Kidney capillary endothelial cell (primary cell): ENCODE measurements around the gene MTG2.

Experiments
- DNase-seq: peaks from one replicate; pipeline ENCODE4 v3.0.0-alpha.2; 2018; ENCODE audit warnings: low spot score

MTG2 gene

GRCh38 chr20:62183426-62184142 is 756 bp downstream of the MTG2 start:
- DNase-seq: no peak

GRCh38 chr20:62186096-62186426 is 3.2 kb downstream of the MTG2 start:
- DNase-seq: no peak

DNA sequence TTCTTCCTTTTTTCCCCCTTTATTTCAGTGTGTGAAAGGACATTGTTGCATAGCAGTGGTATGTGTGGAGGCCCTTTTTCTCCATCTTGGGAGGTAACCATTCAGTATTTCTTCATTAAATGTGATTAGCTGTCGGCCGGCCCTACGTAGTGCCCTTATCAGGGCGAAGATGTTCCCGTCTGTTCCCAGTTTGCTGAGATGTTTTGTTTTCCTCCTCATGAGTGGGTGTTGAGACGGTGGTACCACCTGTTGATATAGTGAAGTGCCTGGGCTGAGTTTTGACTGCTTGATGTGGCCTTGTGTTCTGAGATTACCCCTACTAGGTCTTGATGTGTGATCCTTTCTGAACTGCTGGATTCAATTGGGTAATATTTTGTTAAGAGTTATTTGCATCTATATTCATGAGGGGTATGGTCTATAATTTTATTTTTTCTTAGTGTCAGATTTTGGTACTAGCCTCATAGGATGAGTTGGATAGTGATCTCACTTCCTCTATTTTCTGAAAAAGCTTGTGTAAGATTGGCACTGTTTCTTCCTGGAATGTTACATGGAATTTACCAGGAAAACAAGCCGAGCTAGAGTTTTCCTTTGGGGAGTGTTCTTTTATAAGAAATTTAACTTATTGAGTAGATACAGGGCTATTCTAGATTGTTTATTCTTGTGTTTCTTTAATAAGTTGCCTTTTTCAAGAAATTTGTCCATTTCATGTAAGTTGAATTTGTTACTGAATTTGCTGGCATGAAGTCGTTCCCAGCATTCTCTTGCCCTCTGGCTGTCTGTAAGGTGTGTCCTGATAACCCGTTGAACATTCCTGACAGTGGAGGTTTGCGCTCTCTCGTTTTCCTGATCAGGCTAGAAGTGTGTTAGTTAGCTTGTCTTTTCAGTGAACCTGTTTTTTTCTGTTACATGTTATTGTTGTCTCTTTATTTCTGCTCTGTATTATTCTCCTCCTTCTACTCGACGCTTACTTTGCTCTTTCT is 4.3 kb downstream of the MTG2 start:
- DNase-seq: peak; percentile 37

- DNase-seq: no peak
These were observed 8.0 kb downstream of the MTG2 start for GRCh38 chr20:62190639-62191411.

DNA sequence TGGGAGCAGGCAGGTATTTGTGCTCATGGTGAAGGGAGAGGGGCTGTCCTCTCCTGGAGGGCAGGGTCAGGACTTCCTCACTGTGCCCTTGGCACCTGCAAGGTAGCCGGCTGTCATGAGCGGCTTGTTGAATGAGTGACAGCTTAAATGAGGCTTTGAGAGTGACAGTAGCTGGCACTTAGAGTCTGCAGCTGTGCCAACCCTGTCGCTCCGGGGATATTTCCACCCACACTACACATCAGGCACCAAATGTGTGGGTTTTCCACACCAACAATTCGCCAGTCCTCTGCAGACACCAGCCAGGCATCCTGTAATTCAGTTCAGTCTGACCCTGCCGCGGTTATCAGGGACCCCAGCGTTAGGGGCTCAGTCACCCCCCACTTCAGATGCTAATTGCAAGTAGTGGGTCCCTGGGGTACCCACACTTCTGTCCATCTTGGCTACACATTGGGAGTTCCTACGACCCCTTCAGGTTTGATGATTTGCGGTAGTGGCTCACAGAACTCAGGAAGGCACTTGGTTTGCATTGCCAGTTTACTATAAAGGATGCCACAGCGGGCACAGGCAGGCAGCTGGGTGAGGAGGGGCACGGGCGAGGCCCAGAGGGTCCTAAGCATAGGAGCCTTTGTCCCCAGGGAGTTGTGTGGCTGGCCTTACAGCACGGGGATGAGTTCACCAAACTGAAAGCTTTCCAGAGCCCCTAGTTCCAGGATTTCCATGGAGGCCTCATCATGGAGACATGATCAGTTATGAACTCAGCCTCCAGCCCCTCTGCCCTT is 9.1 kb downstream of the MTG2 start:
- DNase-seq: no peak

DNA sequence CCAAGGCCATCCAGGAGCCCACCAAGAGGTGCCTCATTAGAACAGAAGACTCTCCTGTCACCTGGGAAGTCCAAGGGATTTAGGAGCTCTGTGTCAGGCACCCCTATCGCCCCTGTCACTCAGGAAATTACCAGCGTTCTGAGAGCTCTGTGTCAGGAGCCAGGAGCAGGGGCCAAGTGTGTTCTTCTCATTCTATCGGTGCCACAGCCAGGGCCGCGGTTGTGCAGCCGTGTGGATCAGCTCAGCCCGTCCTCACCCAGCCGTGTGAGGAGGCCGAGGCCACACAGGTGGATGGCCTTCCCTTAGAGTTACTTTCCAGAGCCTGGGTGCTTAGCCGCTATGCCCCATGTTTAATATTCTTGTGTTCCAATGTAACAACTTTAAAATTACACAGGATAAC is 9.8 kb downstream of the MTG2 start:
- no peak for DNase-seq

GRCh38 chr20:62193079-62194025 is 10.5 kb downstream of the MTG2 start:
- DNase-seq: no peak

GRCh38 chr20:62195075-62195405 is 12.2 kb downstream of the MTG2 start:
- DNase-seq: no peak

GRCh38 chr20:62195736-62196135 is 12.9 kb downstream of the MTG2 start:
- no peak for DNase-seq

DNA sequence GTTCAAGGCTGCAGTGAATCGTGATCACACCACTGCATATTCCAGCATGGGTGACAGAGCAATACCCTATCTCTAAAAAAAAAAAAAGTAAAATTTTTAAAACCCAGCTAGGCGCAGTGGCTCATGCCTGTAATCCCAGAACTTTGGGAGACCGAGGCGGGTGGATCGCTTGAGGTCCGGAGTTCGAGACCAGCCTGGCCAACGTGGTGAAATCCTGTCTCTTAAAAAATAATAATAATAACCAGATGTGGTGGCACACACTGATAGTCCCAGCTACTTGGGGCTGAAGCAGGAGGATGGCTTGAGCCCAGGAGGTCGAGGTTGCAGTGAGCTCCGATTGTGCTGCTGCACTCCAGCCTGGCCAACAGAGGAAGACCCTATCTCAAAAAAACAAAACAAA is 13.5 kb downstream of the MTG2 start:
- no peak for DNase-seq

- no peak for DNase-seq
These were observed 14.5 kb downstream of the MTG2 start for GRCh38 chr20:62197311-62197710.

DNA sequence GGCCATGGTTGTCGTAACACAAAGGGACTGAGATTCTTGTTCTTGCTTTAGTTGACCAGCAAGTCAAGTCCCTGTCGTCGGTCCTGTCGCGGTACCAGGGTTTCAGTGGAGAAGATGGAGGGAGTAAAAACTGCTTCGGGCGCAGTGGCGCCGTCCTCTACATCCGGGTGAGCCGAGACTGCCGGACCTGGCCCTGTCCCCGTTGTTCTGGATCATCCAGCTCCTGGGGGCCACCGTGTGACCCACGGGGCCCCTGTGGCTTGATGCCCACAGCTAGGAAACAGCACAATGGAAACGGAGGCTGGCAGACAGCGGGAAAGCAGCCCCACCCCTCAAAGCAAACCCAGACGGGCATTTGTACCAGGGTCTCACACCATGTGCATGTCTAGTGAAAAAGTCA is 15.0 kb downstream of the MTG2 start:
- no peak for DNase-seq

- DNase-seq: no peak
These were observed 15.7 kb downstream of the MTG2 start for GRCh38 chr20:62198496-62198895.

- DNase-seq: no peak
These were observed 16.1 kb downstream of the MTG2 start for GRCh38 chr20:62198931-62199330.

DNA sequence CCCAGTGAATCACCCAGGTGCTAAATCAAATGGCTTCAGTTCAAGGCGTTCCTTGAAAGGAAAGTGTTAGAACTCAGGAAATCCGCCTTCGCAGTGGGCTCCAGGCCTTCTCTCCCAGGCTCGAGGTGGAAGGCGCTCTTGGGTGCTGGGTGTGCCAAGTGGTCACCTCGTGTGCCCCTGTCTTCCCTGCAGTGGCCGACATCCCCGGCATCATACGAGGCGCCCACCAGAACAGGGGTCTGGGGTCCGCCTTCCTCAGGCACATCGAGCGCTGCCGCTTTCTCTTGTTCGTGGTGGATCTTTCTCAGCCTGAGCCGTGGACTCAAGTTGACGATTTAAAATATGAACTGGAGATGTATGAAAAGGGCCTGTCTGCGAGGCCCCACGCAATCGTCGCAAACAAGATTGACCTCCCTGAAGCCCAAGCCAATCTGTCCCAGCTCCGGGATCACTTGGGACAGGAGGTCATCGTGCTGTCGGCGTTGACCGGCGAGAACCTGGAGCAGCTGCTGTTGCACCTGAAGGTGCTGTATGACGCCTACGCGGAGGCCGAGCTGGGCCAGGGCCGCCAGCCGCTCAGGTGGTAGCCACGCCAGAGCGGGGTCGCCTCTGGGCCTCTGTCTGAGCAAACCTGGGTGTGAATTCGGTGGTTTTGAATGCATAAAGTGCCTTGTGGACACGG is 17.8 kb downstream of the MTG2 start:
- DNase-seq: no peak

GRCh38 chr20:62201173-62202082 is 18.6 kb downstream of the MTG2 start:
- no peak for DNase-seq

GRCh38 chr20:62202083-62202395 is 19.2 kb downstream of the MTG2 start:
- no peak for DNase-seq

DNA sequence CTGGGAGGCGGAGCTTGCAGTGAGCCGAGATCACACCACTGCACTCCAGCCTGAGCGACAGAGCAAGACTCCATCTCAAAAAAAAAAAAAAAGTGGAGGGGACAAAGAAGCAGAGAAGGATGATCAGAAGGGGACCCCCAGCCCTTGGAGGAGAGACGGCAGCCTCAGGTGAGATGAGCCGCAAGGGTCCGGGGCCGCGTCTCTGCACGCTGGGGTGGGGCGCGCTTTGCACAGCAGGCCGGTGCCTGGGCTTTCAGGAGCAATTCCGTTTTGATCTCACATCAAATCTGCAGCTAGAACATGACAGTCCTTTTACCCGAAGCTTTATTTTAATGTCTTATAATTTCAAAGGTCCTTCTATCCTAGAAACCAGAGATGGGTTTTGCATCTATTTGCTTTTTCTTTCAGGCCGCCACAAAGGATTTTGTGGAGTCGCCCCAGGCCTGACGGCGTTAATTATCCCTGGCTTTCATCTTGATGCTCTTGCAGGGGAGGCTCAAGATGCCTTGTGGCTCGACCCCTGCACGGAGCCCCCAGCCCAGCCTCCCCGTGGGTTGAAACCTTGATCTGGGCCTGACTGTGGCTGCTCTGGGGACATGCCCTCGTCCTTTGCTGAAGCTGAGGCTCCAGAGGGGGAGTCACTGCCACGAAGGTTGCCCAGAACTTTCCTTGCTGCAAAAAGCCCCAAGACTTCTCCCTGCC is 20.0 kb downstream of the MTG2 start:
- no peak for DNase-seq
